Left colon (tissue), 2 donors: ENCODE results near the gene ZRANB1. TPM values are rescaled to one million over a fixed set of nuclear protein-coding genes. Genes with fewer than 3 reads are reported as not detected.

Experiments used
- ATAC-seq: fragments of 200-7000 bp; cut with Tn5 transposase; one replicate; pipeline ENCODE4 v1.9.1; 2020; ENCODE audit warnings: mild to moderate bottlenecking, moderate library complexity
- DNase-seq, 2 donors: peaks; one replicate each; pipeline ENCODE4 v3.0.0-alpha.2; 2020
- intact Hi-C, 2 donors: fragments of 100-400 bp; cut with DNase I in 1 of 2; cut with micrococcal nuclease in 1 of 2; formaldehyde crosslinking; loops; one replicate each; pipeline versions ENCODE4 v1.11.2 to v1.14.0; 2022; cut with DNase I, micrococcal nuclease
- total RNA-seq, 2 donors: library from RNA; stranded (reverse); fragmentation: NEBNext Ultra II Directional; extraction: Animal tissue kit (Norgen Biotek cat#: 25700); gene quantifications; one replicate each; pipeline ENCODE4 v1.2.1, GENCODE V29; 2021
- donor health status: DM: no; HTN: no; CAD: no.
- donor health status: DM: yes; HTN: yes; CAD: no.

Gene ZRANB1
- total RNA-seq, 2 donors from 2014 or later, result 10.6 to 13.6 TPM

DNA sequence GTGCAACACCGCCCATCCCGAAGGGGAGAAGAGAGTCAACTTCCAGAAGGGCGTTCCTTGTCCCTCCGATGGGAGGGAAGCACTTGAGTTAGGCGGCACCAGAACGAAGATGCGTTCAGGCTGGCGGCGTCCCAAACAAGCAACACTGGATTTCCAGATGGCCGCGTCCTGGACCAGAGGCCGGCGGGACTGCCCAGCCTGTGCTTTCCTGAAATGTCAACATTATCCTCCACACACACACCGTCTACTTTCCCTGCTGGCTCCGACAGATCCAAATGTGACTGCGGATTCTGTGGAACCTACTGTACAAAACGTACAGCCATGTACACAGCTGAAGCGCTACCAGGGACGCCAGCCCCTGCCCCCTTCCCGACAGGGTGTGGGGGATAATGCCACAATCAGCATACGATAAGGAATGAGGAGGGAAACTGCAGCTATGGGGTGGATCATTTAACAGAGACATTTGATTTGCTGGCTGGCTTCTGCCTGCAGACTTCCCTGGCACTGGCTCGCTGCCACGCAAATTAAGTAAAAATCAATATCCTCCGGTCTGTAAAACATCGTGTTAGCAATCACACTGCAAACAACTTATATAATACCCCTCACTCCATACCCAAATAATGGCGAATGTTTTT lies 82.1 kb downstream of the ZRANB1 start:
- DNase-seq (peak; percentile 69 to 71), ATAC-seq (peak; percentile 52)
- intact Hi-C loops, result no loop called here

DNA sequence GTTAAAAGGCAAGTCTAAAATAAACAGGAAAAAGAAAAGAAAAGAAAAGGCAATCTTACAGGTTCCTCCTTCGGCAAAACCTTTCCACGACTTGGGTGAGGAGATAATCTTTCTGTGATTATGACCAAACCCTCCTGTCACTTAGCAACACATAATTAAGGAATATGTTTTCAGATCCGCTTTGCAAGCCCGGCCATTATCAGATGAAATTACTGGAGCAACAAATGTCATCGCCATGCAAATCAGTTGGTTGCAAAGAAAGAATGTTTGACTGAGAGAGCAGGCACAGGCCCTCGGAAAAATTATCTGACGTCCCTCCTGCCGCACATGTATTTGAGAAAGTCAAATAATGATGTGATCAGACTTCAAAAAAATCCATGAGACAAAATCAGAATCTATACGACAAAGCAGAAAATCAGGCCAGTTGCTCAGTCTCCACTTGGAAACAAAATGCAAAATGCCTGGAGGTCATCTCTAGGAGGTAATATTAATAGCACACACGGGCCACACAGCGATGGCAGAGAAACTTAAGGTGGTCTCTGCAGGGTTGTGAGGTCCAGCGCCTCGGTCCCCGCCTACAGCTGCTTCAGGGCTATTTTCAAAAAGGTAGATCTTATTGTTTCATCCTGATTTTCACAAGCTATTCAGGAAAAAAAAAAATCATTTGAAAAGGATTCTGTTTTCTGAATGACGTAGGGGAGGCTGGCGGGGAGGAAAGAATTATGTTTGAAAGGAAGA lies 82.7 kb downstream of the ZRANB1 start:
- intact Hi-C loops, result no loop called here
- ATAC-seq (peak; percentile 32), DNase-seq (no peak)

DNA sequence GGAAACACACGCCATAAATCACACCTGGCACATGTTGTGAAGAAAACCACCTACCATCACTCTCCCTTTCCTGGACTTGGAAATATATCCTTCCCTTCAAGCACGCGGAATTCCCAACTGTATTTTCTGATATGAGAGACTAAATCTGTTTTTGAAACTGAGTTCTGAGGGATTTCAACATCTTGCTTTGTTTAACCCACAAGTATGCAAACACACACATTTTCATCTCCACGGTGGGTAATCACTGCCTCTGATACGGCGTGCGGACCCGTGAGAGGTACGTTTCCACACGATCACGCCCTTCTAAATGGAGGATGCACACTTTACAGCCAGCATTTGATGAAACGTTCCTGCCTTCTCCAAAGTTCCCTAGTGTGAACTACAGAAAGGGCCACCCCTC lies 83.4 kb downstream of the ZRANB1 start:
- DNase-seq (no peak), ATAC-seq (no peak)
- intact Hi-C loops, result no loop called here

DNA sequence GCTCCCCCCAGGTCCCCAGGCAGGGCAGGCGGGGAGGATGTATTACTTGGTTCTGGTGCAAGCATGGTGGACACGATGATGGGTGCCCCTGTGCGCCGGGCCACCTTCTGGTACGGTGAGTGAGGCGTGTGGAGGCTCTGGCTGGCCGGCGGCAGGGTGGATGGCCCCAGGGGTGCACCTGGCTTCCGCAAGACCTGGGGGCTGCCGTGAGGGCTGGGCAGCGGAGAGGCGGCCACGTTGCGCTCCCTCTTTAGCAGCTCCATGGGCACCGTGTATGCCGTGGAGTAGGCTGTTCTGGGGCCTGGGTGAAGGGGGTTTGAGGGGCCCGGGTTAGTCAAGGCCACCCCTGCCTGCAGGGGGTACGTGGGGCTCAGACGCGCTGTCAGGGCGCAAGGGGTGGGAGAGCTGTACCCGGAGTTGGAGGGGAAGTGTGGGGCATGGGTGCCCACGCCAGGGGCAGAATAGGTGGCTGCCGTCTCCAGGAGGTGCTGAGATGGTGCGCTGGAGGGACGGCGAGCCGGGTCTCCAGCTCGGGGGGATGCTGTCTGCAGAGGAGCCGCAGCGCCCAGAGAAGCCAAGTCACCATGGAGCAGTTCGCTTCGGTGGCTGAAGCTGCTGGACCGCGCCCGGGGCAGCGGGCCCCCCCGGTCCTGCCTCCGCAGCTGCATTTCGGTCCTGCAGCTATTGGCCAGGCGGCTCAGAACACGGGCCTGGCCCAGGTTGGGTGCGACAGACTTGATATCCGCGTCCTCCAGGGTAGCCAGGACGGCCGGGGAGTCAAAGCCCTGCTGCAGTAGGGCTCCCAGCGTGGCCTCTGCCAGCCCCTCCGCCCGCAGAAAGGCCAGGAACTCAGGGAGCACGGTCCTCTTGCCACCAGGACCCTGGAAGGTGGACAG lies 84.4 kb downstream of the ZRANB1 start:
- intact Hi-C loops, result no loop called here
- ATAC-seq, result no peak
- DNase-seq, result no peak

DNA sequence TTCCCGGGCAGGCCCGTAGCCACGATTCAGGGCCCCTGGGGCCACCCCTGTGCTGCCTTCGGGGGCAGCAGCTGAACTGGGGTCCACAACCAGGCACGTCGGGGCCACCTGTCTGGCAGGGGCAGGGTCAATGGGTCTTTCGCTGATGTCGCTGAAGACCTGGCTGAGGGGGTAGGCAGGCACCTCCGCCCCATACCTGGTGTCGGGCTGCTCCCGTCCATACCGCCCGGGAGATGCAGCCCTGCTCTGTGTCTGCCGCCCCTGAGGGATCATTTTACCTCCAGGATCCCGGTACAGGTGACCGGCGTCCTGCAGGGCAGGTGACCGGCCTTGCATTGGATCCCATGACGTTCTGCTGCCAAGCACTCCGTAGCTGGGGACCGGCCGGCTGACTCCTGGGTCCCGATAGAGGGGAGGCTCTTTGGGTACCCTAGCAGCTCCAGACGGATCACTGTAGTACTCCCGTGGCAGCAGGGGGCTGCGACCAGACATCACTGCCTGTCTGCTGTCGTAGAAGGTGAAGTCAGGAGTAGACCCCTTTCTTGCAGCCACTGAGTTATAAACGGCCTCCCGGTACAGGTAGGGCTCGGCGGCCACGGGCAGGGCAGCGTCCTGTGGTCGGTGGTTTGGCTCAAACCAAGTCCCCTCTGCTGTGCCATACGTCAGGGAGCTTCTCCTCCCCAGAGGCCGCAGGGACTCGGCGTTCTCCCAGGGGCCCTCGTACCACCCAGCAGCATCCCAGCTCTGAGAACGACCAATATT lies 85.2 kb downstream of the ZRANB1 start:
- no peak for DNase-seq
- intact Hi-C loops, result no loop called here
- ATAC-seq, result no peak

DNA sequence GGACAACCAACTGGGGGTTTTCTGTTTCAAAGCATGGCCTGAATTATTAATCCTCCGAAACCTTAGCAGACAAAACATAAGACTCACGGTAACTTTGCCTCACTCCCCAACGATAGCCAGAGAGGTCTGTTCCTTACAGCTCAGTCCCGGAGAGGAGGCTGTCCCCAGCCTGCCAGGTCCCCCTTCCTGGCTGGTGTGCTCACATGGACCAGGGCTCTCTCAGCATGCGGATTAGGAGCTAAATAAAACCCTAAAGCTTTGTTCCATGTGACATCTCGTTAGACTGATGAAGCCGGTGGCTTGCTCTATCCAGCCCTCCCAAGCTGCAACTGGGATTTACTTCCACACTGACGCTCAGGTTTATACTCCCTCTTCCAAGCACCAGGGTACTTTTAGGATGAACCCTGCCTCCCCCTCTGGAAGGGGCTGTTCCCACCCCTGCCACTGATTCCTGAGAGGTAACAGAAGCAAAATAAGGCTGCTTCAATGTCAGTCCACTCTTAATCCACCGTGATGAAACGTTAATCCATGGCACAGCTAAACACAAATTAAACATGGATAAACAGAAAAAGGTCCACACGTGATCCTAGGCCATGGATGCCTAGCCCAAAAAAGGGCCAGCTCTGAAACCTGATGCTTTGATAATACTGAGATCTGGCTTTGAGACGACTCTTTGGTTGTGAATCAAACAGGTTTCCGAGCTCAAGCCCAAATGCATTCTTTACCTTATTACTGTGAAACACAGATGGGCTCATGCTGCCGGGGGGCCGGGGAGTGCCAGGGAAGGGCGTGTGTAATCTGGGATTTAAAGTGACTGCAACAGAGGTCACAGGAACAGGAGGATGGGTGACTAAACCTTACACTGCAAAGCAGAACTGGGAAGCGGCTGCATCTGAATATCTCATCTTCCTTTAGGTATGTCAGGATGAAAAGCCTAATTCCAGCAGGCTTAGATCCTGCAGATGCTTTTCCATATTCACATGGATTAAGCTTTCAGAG lies 86.2 kb downstream of the ZRANB1 start:
- ATAC-seq (no peak), DNase-seq (no peak)
- intact Hi-C loops, result no loop called here

DNA sequence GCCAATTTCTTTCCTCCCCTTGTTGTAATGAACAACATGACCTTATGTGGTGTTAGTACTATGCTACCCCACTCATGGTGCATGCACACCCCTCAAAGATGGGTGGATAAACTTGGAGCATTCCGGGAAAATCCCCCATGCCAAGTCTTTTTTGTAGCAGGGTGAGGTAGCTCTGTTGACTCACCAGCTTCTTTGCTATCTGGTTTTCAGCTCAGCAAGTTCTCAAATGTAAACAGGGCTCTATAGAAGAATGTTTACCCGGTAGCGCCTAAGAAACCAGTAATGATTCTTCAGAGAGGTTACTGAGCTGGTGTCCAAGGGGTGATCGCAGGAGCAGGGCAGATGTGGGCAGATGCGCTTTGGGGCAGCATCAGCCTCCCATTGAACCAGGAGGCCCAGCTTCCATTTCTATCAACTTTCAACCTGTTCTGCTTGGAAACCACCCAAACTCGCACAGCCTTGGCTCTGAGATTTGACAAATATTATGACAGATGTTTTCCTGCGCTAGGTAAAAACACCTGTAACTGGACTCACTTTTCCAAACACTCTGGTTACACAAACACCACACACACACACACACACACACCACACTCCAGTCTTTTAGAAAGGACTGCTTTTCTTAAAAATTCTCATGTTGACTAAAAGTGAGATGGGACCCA lies 87.8 kb downstream of the ZRANB1 start:
- no peak for DNase-seq
- peak; percentile 43 for ATAC-seq
- intact Hi-C loops, result no loop called here

DNA sequence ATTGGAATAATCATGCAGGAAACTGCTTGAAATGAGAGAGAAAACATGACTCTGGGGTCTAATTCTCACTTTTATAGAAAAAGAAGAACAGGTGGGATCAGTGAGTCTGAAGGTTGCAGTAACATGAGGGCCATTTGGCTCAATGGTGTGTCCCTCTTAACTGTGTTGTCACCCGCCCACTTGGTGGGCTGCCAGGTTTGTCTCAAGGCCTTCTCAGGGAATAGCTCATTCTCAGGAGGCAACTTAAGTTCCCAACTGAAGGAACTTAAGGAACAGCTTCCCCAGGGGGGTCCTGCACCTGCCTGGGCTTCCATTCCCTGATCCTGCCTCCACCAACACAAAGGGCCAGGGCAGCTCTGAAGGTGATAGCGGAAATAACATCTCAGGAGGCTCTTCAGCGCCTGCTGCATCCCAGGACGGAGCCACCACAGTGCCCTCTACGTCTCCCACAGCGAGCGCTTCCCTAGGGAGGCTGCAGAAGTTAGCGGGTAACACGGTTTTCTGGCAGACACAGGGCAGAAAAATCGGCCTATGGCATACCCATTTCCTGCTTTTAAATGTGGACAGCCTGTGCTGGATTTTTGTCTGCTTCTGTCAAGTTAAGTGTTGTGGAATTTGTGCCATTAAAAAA lies 88.8 kb downstream of the ZRANB1 start:
- DNase-seq, result no peak
- no peak for ATAC-seq
- intact Hi-C loops, result no loop called here

DNA sequence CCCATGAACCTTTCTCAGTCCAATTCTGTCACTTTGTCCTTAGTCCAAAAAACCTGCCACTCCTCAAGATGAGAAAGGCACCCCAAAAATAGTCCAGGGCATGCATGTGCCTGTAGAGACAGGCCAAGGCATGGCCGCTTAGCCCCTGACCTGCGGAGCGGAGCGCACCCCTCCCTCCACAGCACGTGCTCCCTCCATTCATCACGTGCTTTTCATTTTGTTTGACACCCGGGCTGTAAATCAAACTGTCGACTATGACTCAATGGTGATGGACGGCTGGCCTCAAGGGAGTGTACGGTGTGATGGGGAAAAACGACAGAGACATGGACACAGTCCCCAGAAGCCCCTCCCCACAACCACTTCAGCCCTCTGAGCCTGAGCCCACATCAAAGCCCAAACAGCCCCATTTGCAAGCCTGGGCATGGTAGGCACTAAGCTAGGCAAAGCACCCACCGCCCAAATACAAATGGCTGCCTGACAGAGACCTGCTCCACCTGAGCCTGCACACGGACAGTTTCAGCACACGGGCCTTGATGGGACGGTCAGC lies 90.6 kb downstream of the ZRANB1 start:
- DNase-seq, result no peak
- intact Hi-C loops, result no loop called here
- ATAC-seq, result no peak

DNA sequence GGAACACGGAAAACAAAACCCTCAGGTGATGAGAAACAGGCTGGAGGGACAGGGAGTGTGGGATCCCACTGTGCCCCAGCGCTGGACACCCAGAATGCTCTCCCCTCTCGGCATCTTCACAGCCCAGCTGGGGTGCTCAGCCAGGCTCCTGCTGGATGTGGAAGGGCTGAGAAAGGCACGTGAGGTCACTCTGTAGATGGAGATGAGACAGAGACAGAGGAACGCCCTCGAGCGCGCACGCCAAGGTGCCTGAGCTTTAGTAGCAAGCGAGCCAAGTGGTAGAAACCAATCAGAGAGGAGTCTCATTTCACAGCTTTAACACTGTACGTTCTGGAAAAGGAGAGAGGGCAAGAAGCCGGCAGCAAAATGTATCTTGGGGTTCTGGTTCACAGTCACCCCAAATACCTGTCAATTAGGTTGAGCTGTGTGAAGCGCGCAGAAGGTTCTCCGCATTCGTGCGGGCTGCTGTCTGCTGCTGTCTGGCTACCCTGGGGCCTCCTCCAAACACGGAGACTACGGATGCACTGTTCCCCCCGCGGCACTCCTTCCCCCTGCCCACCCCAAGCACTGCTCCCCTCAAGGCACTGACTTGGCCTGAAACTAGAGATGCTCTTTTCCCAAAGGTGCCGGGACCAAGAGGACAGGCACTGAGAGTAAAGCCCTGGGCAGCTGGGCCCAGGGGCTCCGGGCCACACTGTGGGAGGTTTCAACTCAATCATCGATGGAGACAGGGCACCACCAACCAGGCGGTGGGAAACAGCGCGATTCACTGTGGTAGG lies 91.4 kb downstream of the ZRANB1 start:
- intact Hi-C loops, result no loop called here
- DNase-seq (no peak), ATAC-seq (no peak)

DNA sequence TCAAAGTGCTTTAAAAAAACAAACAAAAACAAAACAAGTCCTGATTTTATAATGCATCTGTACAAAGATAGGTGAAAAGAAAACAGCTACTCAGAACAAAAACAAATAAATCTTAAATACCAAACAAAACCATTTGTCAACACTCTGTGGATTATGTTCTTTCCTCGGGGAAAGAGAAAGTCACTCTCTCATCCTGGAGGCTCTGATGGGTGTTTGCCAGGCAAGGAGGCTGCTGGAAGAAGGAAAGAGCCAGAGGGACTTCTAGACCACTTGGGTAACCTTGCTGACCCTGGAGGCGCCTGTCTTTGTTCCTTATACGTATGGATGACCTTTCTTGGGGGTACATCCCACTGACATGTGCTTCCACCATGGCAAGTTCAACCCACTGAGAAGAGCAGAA lies 92.8 kb downstream of the ZRANB1 start:
- DNase-seq, result no peak
- intact Hi-C loops, result no loop called here
- ATAC-seq, result no peak

DNA sequence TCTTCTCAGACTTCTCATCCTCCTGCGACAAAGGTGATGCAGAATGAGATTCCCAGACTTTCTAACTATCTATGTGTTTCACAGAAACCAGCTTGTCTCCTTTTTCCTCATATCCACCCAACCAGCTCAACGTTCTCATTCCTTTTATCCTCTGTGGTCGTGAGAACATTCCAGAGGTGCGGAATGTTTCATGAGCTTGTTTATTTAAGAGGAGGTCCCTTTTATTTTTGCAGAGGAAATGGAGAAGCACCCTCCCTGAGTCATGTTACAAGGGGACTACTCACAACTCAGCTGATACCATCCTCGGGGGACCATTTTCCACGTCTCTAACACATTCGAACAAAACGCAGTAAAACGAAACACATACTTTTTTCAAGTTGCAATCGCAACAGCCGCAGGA lies 93.2 kb downstream of the ZRANB1 start:
- intact Hi-C loops, result no loop called here
- ATAC-seq, result no peak
- no peak for DNase-seq

DNA sequence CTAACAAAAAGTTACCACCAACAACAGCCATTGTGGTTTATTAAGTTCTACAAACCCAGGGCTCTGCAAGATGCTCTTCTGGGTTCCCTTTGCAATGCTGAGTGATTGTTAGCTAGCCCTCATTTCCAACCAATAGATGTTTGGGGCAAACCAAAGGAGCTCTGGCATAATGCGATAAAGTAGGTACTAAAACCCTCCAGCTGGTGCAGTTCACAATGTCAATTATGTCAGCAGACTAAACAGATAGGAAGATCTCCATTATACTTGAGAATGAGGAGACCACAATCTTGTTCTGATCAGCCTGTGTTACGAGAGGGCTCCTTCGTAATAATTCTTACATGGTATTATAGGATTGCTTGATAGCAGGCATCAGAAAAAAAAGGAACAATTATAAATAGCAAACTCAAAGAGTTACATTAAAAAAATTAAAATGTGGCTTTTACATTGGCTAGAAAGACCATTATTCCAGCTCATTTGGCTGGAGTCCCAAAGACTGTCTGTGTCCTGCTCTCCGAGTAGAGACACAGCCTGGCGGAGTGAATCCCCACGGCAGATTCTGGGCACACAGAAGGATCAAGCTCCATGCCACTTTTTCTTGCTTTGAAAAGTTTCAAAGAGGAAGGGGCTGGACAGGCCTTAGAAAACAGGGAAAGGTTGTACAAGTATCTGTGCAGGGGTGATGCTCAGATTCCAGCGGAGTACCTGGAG lies 93.8 kb downstream of the ZRANB1 start:
- ATAC-seq (no peak), DNase-seq (no peak)
- intact Hi-C loops, result no loop called here

DNA sequence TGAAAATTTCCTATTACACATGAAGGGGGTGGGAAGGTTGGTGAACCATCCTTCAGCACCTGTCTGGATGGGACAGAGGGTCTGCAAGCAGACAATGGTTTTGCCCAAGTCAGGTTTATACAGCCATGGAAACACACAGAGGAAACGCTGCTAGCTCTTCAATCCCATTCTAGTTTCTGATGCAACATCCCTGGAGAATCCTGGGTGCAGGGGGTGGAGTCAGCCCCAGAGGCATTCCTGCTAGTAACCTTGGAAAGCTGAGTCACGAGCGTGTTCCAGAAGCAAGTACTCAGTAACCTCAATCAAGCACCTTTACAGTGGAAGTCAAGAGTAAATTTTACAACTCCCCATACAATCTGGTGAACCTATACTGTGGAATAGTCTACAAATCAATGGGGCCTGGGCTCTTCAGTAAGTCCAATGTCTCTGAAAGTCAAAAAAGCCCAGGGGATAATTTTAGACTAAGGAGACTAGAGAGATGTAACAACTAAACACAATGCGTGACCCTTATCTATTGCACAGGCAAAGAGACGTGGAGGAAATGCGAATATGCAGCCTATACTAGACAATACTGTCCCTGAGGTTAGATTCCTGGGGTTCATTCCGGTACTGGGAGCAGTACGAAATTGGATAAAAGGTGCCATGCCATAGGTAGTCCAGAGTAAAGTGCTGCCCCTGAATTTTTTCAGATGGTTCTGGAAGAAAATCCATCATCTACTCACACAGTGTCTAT lies 95.4 kb downstream of the ZRANB1 start:
- ATAC-seq (peak; percentile 65), DNase-seq (no peak)
- intact Hi-C loops, result no loop called here
